ENCODE results near the gene SMIM10. TPM values are rescaled to one million over a fixed set of nuclear protein-coding genes. Genes with fewer than 3 reads are reported as not detected.

SMIM10 gene
- total RNA-seq, 1 donor from 2014 or later: 2.7 TPM

DNA sequence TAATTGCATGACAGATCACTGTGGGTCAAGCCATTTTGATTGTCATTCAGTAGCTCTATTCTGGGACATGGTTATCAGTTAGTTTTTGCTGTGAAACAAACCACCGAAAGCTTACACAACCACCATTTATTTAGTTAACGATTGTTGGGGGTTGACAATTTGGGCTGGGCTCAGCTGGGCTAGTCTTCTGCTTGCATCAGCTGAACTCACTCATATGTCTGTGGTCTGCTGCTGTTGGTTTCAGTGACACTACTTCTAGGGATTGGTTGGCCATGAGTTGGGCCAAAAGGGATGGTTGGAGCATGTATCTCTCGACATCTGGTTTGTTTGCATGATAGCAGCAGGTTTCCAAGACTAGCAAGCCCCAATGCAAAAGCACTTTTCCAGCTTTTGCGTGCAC lies 5.3 kb upstream of the SMIM10 start:
- Mint-ChIP-seq H3K9me3 (no peaks in the 10 kb centered on the region), H3K4me3 (no peak overlapping the region), H3K4me1 (peaks cover 4% of the 10 kb centered on the region)

DNA sequence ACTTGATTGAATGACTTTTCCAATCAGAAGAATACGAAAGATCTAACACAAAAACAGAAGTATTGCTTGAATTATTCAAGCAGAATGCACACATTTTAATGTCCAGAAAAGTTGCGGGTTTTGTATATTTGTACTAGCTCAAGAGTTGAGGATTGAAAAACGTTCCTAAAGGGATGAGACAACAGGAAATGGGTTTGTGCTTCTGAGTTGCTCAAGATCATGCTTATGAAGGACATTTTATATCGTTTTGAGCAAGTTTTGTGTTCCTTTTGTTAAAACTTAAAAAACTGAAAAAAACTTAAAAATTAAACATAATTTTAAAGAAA lies 353 bp upstream of the SMIM10 start:
- H3K4me3 Mint-ChIP-seq: no peak overlapping the region
- no peaks in the 10 kb centered on the region for H3K36me3 Mint-ChIP-seq (ENCODE audit: low read depth)
- H3K9me3 Mint-ChIP-seq: no peaks in the 10 kb centered on the region
- DNase-seq (ENCODE audit: low read depth, low spot score): no peak
- no peak overlapping the region for H3K27ac Mint-ChIP-seq (ENCODE audit: unreplicated experiment)
- H3K27me3 Mint-ChIP-seq (ENCODE audit: low read depth): peaks cover 11% of the 10 kb centered on the region
- TF ChIP-seq, protein P1, sequence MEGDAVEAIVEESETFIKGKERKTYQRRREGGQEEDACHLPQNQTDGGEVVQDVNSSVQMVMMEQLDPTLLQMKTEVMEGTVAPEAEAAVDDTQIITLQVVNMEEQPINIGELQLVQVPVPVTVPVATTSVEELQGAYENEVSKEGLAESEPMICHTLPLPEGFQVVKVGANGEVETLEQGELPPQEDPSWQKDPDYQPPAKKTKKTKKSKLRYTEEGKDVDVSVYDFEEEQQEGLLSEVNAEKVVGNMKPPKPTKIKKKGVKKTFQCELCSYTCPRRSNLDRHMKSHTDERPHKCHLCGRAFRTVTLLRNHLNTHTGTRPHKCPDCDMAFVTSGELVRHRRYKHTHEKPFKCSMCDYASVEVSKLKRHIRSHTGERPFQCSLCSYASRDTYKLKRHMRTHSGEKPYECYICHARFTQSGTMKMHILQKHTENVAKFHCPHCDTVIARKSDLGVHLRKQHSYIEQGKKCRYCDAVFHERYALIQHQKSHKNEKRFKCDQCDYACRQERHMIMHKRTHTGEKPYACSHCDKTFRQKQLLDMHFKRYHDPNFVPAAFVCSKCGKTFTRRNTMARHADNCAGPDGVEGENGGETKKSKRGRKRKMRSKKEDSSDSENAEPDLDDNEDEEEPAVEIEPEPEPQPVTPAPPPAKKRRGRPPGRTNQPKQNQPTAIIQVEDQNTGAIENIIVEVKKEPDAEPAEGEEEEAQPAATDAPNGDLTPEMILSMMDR (conservative IDR thresholded peaks at IDR 0.05): no peak
- peaks cover 11% of the 10 kb centered on the region for H3K4me1 Mint-ChIP-seq

More for the DNA sequence above, 5.3 kb upstream of the SMIM10 start:
- TF ChIP-seq, protein P1 (conservative IDR thresholded peaks at IDR 0.05): no peak
- no peak overlapping the region for H3K27ac Mint-ChIP-seq (ENCODE audit: unreplicated experiment)
- DNase-seq (ENCODE audit: low read depth, low spot score): no peak
- H3K27me3 Mint-ChIP-seq (ENCODE audit: low read depth): no peaks in the 10 kb centered on the region
- H3K36me3 Mint-ChIP-seq (ENCODE audit: low read depth): no peaks in the 10 kb centered on the region

DNA sequence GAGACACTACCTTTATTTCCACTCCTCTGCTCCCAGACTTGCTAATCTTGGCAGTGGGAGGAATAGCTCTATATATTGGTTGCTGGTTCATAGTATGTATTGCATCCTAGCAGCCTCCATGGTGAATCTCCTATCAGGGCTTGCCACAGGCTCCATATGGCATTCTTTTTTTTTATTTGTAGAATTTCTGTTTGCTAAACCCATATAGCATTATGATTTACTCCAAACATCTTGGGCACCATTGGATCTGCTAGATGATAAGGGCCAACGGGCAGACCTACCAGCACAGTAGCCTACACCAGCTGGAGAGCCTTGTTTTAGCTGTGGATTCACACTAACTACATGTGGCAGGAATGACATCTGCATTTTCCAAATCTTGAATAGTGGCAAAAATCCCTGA lies 6.9 kb downstream of the SMIM10 start:
- Mint-ChIP-seq H3K4me1 (no peaks in the 10 kb centered on the region), H3K27ac (ENCODE audit: unreplicated experiment) (no peak overlapping the region), H3K27me3 (ENCODE audit: low read depth) (no peaks in the 10 kb centered on the region), H3K4me3 (no peak overlapping the region), H3K36me3 (ENCODE audit: low read depth) (peaks cover 2% of the 10 kb centered on the region), H3K9me3 (no peaks in the 10 kb centered on the region)
- TF ChIP-seq, protein P1 (conservative IDR thresholded peaks at IDR 0.05): no peak
- DNase-seq (ENCODE audit: low read depth, low spot score): no peak

DNA sequence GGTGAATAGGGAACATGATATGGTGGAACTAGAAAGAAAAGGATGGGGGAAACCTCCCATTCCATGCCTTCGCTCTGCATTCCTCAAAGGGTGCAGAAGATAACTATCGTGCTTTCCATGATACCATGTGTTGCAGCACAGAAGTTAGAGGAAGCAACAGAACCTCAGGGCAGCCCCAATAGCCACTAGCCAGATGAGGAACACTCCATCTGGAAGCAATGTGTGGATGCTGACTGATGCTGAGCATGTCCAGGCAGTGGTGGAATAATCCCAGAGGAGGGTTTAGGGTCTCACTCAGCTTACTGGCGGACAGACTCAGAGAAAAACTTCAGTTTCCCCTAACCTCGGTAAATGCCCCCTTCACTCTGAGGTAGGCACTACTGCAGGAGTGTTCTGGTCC lies 7.5 kb downstream of the SMIM10 start:
- Mint-ChIP-seq H3K4me1 (no peaks in the 10 kb centered on the region), H3K36me3 (ENCODE audit: low read depth) (peaks cover 2% of the 10 kb centered on the region), H3K27ac (ENCODE audit: unreplicated experiment) (no peak overlapping the region), H3K4me3 (no peak overlapping the region), H3K9me3 (no peaks in the 10 kb centered on the region), H3K27me3 (ENCODE audit: low read depth) (no peaks in the 10 kb centered on the region)
- no peak for DNase-seq (ENCODE audit: low read depth, low spot score)
- TF ChIP-seq, protein P1 (conservative IDR thresholded peaks at IDR 0.05): no peak

DNA sequence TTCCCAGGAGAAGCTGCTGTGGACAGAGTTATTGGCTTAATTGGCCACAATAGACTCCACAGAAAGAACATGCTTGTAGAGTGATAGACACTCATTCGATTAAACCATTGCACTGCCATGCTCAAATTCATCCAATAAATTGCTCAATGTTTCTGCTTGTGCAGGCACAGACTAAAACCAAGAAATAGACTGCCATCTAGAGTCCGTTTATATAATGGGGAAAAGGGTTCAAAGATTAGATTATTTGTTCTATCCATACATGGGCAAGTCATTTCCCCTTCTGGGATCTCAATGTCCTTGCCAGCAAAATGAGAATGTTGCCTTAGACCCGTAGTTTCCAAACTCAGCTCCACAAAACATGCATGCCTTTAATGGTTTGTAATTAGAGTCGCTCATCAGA lies 8.7 kb downstream of the SMIM10 start:
- H3K9me3 Mint-ChIP-seq: no peaks in the 10 kb centered on the region
- no peaks in the 10 kb centered on the region for H3K27me3 Mint-ChIP-seq (ENCODE audit: low read depth)
- H3K4me3 Mint-ChIP-seq: no peak overlapping the region
- TF ChIP-seq, protein P1 (conservative IDR thresholded peaks at IDR 0.05): peak; percentile 62
- no peak overlapping the region for H3K27ac Mint-ChIP-seq (ENCODE audit: unreplicated experiment)
- no peak for DNase-seq (ENCODE audit: low read depth, low spot score)
- peaks cover 2% of the 10 kb centered on the region for H3K36me3 Mint-ChIP-seq (ENCODE audit: low read depth)
- H3K4me1 Mint-ChIP-seq: peaks cover 9% of the 10 kb centered on the region

DNA sequence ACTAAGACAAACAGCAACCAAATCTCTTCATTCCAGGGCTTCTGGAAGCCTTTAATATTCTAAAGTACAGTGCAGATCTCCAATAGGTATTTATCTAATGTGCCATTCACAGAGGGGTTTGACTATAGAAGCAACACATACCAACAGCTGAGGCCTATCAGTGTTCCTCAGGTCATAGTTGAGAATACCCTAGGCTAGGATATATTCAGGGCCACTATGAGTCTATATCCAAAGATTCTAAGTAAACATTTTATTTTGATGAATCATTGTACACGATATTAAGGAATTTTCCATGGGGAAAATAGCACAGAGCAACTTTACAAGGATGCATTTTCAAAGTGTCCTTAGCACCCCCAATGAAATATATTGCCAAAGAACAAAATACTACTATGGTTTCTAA lies 9.7 kb downstream of the SMIM10 start:
- Mint-ChIP-seq H3K27me3 (ENCODE audit: low read depth) (no peaks in the 10 kb centered on the region), H3K27ac (ENCODE audit: unreplicated experiment) (no peak overlapping the region), H3K36me3 (ENCODE audit: low read depth) (peaks cover 2% of the 10 kb centered on the region), H3K4me1 (peaks cover 12% of the 10 kb centered on the region), H3K9me3 (no peaks in the 10 kb centered on the region), H3K4me3 (no peak overlapping the region)
- no peak for DNase-seq (ENCODE audit: low read depth, low spot score)
- TF ChIP-seq, protein P1 (conservative IDR thresholded peaks at IDR 0.05): no peak

Measured in neural crest cell (in vitro differentiated cells).